ENCODE data around the gene GMDS.

GRCh38 chr6:1643111-1643510, 602.3 kb downstream of the GMDS start:
- TF ChIP-seq CTCF (conservative IDR thresholded peaks at IDR 0.05; ENCODE audit: low read length) (no peak), EZH2phosphoT487 (IDR thresholded peaks at IDR 0.05; ENCODE audit: borderline replicate concordance) (no peak)

All from Loucy (cell line).